HepG2 (cell line): ENCODE data around the gene KAZALD1. TPM values are rescaled to one million over a fixed set of nuclear protein-coding genes. Genes with fewer than 3 reads are reported as not detected.

Source experiments
- BHLHE40 ChIP-seq: IDR thresholded peaks from 2 replicates; pipeline ENCODE4 v1.6.1; 2011; ENCODE audit warnings: low read length, improper control_type of control experiment
- CCDC6 ChIP-seq: sonication (generic); formaldehyde crosslinking; IDR thresholded peaks from 2 replicates; pipeline ENCODE4 v1.8.1; 2022; ENCODE audit warnings: mild to moderate bottlenecking, missing genetic modification reagents, moderate library complexity
- ELF3 ChIP-seq: IDR thresholded peaks from 2 replicates; pipeline ENCODE4 v1.6.1; 2016; ENCODE audit warnings: missing genetic modification reagents, missing compliant biosample characterization
- FLYWCH1 ChIP-seq: sonication (generic); formaldehyde crosslinking; IDR thresholded peaks from 2 replicates; pipeline ENCODE4 v1.8.1; 2023; ENCODE audit warnings: mild to moderate bottlenecking, missing genetic modification reagents
- GABPA ChIP-seq, 2 experiments: IDR thresholded peaks; 2 replicates each; pipeline ENCODE4 v1.6.1; 2011 to 2016; ENCODE audit warnings: low read depth in 2 of 2, low read length in 1 of 2, missing biosample characterization in 1 of 2, missing genetic modification characterization in 1 of 2
- MEIS2 ChIP-seq: sonication (generic); formaldehyde crosslinking; IDR thresholded peaks from 2 replicates; pipeline ENCODE4 v1.9.0; 2021; ENCODE audit warnings: mild to moderate bottlenecking, missing genetic modification reagents
- MYC ChIP-seq: sonication (generic); formaldehyde crosslinking; IDR thresholded peaks from 2 replicates; pipeline ENCODE4 v1.9.0; 2021; ENCODE audit warnings: missing genetic modification reagents, borderline replicate concordance
- PHF5A ChIP-seq: IDR thresholded peaks from one replicate; pipeline ENCODE4 v1.6.1; 2018; ENCODE audit warnings: low read depth, missing genetic modification reagents; ENCODE audit not compliant: unreplicated experiment
- XBP1 ChIP-seq: sonication (generic); formaldehyde crosslinking; IDR thresholded peaks from 2 replicates; pipeline ENCODE4 v1.5.0; 2020; ENCODE audit warnings: missing genetic modification reagents
- ZMAT3 ChIP-seq: sonication (generic); formaldehyde crosslinking; conservative IDR thresholded peaks from 2 replicates; pipeline ENCODE4 v1.7.0; 2021; ENCODE audit warnings: missing genetic modification reagents
- ZNF343 ChIP-seq: sonication (generic); formaldehyde crosslinking; IDR thresholded peaks from 2 replicates; pipeline ENCODE4 v1.4.0; 2020; ENCODE audit warnings: mild to moderate bottlenecking, missing genetic modification reagents
- ZNF468 ChIP-seq: sonication (generic); formaldehyde crosslinking; IDR thresholded peaks from 2 replicates; pipeline ENCODE4 v1.8.0; 2022; ENCODE audit warnings: mild to moderate bottlenecking, moderate library complexity, missing genetic modification reagents
- ZNF510 ChIP-seq: sonication (generic); formaldehyde crosslinking; IDR thresholded peaks from 2 replicates; pipeline ENCODE4 v1.4.0; 2020; ENCODE audit warnings: low read depth, mild to moderate bottlenecking, missing genetic modification reagents
- ZNF563 ChIP-seq: sonication (generic); formaldehyde crosslinking; IDR thresholded peaks from 2 replicates; pipeline ENCODE4 v1.8.0; 2022; ENCODE audit warnings: mild to moderate bottlenecking, moderate library complexity, missing genetic modification reagents
- ZNF773 ChIP-seq: sonication (generic); formaldehyde crosslinking; IDR thresholded peaks from 2 replicates; pipeline ENCODE4 v1.4.0; 2020; ENCODE audit warnings: missing genetic modification reagents, borderline replicate concordance
- ZNF781 ChIP-seq: sonication (generic); formaldehyde crosslinking; IDR thresholded peaks from 2 replicates; pipeline ENCODE4 v1.5.1; 2020; ENCODE audit warnings: borderline replicate concordance, mild to moderate bottlenecking, missing genetic modification reagents; ENCODE audit errors: not compliant biosample characterization
- polyA plus RNA-seq, 8 experiments: library from polyadenylated mRNA; depleted of rRNA in 3 of 8; stranded (reverse) in 7 of 8; unstranded in 1 of 8; fragments of >200 nt; fragmentation: Illumina TruSeq in 4 of 8; extraction: Trizol in 4 of 8; gene quantifications; 2 replicates each; pipeline versions ENCODE4 v1.2.1 to v1.2.3, GENCODE V29; 2011 to 2016; ENCODE audit warnings: low read depth in 4 of 8, missing spikeins in 1 of 8, mixed read lengths in 1 of 8; ENCODE audit not compliant: insufficient read depth in 1 of 8
- total RNA-seq, 5 experiments: library from RNA; depleted of rRNA; stranded (reverse); fragments of >200 nt; fragmentation: Illumina TruSeq; extraction: Trizol; gene quantifications; 2 replicates each; pipeline ENCODE4 v1.2.3, GENCODE V29; 2016; ENCODE audit warnings: low read depth in 1 of 5
- TF ChIP-seq, protein P1 (sequence below): sonication (generic); formaldehyde crosslinking; IDR thresholded peaks from 2 replicates; pipeline ENCODE4 v1.4.0; 2020; ENCODE audit warnings: missing genetic modification reagents
- TF ChIP-seq, protein P2 (sequence below): sonication (generic); formaldehyde crosslinking; IDR thresholded peaks from 2 replicates; pipeline ENCODE4 v1.8.0; 2022; ENCODE audit warnings: mild to moderate bottlenecking, missing genetic modification reagents, moderate library complexity
- TF ChIP-seq, protein P3 (sequence below): sonication (generic); formaldehyde crosslinking; IDR thresholded peaks from 2 replicates; pipeline ENCODE4 v1.5.0; 2020; ENCODE audit warnings: mild to moderate bottlenecking, missing genetic modification reagents, borderline replicate concordance
- TF ChIP-seq, protein P4 (sequence below): sonication (generic); formaldehyde crosslinking; IDR thresholded peaks from 2 replicates; pipeline ENCODE4 v1.5.0; 2020; ENCODE audit warnings: missing genetic modification reagents

KAZALD1 gene
- total and polyA plus RNA-seq, 2 of the 13 experiments (the other 11 are each of a cell fraction or from before 2014, with no cell fraction given): 16.7 to 27.7 TPM

DNA sequence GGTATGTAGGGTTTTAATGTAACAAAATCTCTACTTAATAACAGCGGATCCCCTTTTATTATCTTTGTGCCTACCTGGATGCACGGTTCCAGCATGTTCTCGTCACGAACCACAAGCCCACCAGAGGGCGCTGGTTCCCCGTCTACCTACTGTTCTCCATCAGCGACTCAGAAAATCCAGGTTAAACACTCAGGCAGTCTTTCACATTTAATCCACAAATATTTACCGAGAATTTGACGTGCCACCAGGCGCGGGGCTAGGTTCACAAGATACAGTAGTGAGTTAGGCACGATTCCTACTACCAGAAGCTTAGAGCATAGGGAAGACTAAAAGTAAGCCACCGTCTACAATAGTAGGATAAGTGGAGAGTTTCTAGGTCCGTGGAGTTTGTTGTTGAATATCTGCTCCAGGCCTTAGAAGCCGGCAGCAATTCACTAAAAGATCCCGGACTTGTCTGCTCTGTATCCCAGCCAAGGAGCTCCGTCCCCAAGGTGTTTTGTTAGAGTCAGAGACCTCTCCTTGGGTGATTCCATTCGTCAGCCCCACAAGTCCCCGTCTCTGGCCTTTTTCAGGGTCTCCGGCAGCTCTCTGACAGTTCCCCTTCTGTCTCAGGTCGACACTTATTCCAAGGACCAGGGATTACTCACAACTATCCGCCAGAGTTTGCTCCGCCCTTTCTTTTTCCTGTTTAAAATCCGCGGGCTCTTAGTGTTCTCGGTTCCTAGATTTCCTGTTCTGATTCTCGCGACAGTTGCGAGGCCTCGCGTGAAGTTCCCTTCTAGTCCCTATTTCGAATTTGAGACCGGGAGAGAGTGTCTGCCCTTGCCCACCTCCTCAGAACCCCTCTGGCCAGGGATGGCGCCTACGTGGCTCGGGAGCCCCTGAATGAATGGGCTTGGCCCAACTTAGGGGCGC, 1.5 kb upstream of the KAZALD1 start (continued):
- TF ChIP-seq, protein P1, sequence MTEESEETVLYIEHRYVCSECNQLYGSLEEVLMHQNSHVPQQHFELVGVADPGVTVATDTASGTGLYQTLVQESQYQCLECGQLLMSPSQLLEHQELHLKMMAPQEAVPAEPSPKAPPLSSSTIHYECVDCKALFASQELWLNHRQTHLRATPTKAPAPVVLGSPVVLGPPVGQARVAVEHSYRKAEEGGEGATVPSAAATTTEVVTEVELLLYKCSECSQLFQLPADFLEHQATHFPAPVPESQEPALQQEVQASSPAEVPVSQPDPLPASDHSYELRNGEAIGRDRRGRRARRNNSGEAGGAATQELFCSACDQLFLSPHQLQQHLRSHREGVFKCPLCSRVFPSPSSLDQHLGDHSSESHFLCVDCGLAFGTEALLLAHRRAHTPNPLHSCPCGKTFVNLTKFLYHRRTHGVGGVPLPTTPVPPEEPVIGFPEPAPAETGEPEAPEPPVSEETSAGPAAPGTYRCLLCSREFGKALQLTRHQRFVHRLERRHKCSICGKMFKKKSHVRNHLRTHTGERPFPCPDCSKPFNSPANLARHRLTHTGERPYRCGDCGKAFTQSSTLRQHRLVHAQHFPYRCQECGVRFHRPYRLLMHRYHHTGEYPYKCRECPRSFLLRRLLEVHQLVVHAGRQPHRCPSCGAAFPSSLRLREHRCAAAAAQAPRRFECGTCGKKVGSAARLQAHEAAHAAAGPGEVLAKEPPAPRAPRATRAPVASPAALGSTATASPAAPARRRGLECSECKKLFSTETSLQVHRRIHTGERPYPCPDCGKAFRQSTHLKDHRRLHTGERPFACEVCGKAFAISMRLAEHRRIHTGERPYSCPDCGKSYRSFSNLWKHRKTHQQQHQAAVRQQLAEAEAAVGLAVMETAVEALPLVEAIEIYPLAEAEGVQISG (CRISPR knock-in tag): no peak
- TF ChIP-seq MYC (CRISPR knock-in tag) (no peak), ZNF781 (CRISPR knock-in tag) (no peak), GABPA (IDR thresholded peaks at IDR 0.05; ENCODE audit: low read depth, low read length) (no peak), GABPA (CRISPR knock-in tag; IDR thresholded peaks at IDR 0.05; ENCODE audit: low read depth) (peak; percentile 82), CCDC6 (CRISPR knock-in tag) (peak; percentile 43), BHLHE40 (no peak), ZNF563 (no peak), ZNF773 (CRISPR knock-in tag) (no peak), ZMAT3 (CRISPR knock-in tag) (peak; percentile 2; the same call in 1 of the 2 replicates), MEIS2 (no peak), ZNF343 (CRISPR knock-in tag) (no peak), PHF5A (CRISPR knock-in tag) (no peak), XBP1 (CRISPR knock-in tag) (no peak), FLYWCH1 (no peak), ZNF468 (CRISPR knock-in tag) (no peak), ELF3 (CRISPR knock-in tag) (peak; percentile 37; the same call in 1 of the 2 replicates), ZNF510 (CRISPR knock-in tag) (0 out of 2 replicates have a peak, but pooled peaks have one; percentile 20)
- TF ChIP-seq, protein P2, sequence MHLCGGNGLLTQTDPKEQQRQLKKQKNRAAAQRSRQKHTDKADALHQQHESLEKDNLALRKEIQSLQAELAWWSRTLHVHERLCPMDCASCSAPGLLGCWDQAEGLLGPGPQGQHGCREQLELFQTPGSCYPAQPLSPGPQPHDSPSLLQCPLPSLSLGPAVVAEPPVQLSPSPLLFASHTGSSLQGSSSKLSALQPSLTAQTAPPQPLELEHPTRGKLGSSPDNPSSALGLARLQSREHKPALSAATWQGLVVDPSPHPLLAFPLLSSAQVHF (CRISPR knock-in tag): 0 out of 2 replicates have a peak, but pooled peaks have one; percentile 6
- TF ChIP-seq, protein P3, sequence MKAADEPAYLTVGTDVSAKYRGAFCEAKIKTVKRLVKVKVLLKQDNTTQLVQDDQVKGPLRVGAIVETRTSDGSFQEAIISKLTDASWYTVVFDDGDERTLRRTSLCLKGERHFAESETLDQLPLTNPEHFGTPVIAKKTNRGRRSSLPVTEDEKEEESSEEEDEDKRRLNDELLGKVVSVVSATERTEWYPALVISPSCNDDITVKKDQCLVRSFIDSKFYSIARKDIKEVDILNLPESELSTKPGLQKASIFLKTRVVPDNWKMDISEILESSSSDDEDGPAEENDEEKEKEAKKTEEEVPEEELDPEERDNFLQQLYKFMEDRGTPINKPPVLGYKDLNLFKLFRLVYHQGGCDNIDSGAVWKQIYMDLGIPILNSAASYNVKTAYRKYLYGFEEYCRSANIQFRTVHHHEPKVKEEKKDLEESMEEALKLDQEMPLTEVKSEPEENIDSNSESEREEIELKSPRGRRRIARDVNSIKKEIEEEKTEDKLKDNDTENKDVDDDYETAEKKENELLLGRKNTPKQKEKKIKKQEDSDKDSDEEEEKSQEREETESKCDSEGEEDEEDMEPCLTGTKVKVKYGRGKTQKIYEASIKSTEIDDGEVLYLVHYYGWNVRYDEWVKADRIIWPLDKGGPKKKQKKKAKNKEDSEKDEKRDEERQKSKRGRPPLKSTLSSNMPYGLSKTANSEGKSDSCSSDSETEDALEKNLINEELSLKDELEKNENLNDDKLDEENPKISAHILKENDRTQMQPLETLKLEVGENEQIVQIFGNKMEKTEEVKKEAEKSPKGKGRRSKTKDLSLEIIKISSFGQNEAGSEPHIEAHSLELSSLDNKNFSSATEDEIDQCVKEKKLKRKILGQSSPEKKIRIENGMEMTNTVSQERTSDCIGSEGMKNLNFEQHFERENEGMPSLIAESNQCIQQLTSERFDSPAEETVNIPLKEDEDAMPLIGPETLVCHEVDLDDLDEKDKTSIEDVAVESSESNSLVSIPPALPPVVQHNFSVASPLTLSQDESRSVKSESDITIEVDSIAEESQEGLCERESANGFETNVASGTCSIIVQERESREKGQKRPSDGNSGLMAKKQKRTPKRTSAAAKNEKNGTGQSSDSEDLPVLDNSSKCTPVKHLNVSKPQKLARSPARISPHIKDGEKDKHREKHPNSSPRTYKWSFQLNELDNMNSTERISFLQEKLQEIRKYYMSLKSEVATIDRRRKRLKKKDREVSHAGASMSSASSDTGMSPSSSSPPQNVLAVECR: peak; percentile 34; the same call in 1 of the 2 replicates
- TF ChIP-seq, protein P4, sequence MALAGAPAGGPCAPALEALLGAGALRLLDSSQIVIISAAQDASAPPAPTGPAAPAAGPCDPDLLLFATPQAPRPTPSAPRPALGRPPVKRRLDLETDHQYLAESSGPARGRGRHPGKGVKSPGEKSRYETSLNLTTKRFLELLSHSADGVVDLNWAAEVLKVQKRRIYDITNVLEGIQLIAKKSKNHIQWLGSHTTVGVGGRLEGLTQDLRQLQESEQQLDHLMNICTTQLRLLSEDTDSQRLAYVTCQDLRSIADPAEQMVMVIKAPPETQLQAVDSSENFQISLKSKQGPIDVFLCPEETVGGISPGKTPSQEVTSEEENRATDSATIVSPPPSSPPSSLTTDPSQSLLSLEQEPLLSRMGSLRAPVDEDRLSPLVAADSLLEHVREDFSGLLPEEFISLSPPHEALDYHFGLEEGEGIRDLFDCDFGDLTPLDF (CRISPR knock-in tag): no peak
